ENCODE data around the gene RPS17. TPM values are rescaled to one million over a fixed set of nuclear protein-coding genes. Genes with fewer than 3 reads are reported as not detected.

RPS17 gene
- total RNA-seq, 3 donors from 2014 or later, result 2,990 to 3,578 (median 3,066) TPM

DNA sequence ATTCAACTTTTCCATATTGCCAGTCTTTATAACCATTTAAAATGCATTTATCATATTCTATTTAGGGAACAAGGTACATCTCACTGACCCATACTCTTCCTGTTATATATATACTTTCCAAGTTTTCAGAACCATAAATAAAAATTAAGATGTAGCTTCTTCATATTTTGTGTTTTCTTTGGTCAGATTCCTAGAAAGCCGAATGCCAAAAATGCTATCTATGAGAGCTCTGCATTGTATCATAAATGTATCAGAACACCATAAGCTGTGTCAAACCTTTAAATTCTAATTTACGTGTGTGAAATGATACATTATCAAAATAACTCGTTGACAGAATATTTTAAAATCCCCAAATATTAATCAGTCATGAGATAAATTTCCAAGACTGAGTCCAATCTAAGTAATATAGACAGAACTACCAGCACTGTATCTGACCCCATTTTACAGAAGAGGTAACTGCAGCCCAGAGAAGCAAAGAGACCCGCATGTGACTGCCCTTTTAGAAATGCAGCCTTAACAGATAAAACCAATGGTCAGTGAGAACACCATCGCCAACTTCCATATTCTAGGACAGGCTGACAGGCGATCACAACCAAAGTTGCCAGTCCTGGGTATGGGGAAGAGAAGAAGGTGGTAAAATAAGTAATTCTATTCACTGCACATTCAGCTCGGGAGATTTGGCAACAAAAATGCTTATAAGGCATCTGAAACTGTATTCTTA lies 16.2 kb upstream of the RPS17 start:
- H3K36me3 Mint-ChIP-seq (ENCODE audit: insufficient read depth), result no peaks in the 10 kb centered on the region
- peaks cover 5% of the 10 kb centered on the region for H3K27me3 Mint-ChIP-seq (ENCODE audit: low read depth)
- H3K4me3 Mint-ChIP-seq, result no peak overlapping the region
- no peaks in the 10 kb centered on the region for H3K4me1 Mint-ChIP-seq (ENCODE audit: low read depth)
- DNase-seq (no peak), ATAC-seq (no peak)
- no peaks in the 10 kb centered on the region for H3K9me3 Mint-ChIP-seq

DNA sequence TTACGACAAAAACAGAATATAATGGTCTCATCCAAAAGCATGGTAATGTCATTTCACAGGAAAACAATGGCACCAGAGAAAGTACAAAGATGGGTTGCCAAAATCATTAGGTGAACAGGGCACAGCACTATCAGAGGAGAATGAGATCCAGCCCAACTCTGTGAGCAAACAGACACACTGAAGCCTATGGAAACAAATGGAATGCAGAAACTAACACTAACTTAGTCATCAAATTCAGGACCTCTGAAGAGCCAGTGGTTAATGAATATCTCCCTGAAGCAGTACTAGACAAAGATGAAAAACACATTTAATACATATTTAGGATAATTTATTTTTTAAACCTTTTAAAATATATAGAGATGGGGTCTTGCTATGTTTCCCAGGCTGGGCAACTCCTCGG lies 14.6 kb upstream of the RPS17 start:
- ATAC-seq (no peak), DNase-seq (no peak)
- Mint-ChIP-seq H3K4me3 (no peak overlapping the region), H3K9me3 (no peaks in the 10 kb centered on the region), H3K27me3 (ENCODE audit: low read depth) (peaks cover 11% of the 10 kb centered on the region), H3K36me3 (ENCODE audit: insufficient read depth) (no peaks in the 10 kb centered on the region), H3K4me1 (ENCODE audit: low read depth) (no peaks in the 10 kb centered on the region)

DNA sequence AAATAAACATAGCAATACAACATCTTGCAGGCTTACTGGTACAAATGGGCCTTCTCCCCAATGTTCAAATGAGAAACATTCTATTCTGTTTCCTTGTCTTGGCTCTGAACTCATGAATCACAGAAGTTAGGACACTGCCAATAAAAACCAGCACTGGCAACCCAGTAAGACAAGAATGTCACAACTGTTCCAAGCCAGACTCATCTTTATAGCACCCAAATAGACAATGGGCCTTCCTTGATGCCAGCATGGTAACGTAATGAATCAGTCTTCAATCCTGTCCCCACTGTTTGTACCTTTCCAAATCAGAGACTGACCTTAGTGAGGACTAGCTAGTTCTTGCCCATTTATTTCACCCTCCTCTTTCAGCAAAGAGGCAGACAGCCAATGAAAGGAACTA lies 14.1 kb upstream of the RPS17 start:
- no peaks in the 10 kb centered on the region for H3K9me3 Mint-ChIP-seq
- H3K4me3 Mint-ChIP-seq, result no peak overlapping the region
- H3K27me3 Mint-ChIP-seq (ENCODE audit: low read depth), result peaks cover 11% of the 10 kb centered on the region
- no peaks in the 10 kb centered on the region for H3K36me3 Mint-ChIP-seq (ENCODE audit: insufficient read depth)
- no peaks in the 10 kb centered on the region for H3K4me1 Mint-ChIP-seq (ENCODE audit: low read depth)
- no peak for DNase-seq
- ATAC-seq, result no peak

DNA sequence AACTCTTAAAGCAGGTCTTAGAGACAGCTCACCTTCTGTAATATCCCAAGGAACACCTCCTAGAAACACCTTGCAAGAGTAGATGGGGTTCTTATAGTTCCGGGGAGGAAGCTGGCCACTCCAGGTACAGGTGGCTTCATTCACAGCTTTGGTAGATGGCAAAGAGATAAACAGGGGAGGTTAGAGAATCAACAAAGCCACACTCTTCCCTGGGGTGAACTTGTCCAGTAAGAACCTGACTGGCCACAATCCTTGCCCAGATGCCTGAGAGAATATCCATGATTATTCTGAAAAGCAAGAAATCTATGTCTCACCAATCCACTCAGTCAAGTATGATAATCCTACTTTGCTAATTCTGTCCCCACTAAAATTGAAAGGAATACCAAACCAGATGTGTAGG lies 13.6 kb upstream of the RPS17 start:
- DNase-seq (no peak), ATAC-seq (no peak)
- Mint-ChIP-seq H3K27me3 (ENCODE audit: low read depth) (peaks cover 11% of the 10 kb centered on the region), H3K9me3 (no peaks in the 10 kb centered on the region), H3K4me3 (no peak overlapping the region), H3K4me1 (ENCODE audit: low read depth) (no peaks in the 10 kb centered on the region), H3K36me3 (ENCODE audit: insufficient read depth) (no peaks in the 10 kb centered on the region)

DNA sequence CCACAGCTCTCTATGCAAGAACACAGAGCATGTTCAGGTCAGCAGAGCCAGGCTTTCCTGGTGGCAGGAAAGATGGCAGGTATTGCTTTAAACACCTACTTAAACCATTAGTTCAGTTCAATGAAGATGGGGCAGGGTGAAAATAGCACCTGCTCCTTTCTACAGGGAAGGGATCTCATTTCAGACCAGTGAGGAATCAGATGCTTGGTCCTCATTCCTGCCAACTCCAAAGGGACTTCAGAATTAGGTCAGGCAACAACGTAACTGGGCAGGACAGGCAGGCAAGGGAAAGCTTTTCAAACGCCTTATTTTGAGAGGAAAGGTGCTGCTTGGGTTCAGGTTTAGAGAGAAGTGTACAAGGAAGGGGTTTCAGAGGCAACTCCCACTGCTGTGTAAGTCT lies 12.6 kb upstream of the RPS17 start:
- no peaks in the 10 kb centered on the region for H3K9me3 Mint-ChIP-seq
- H3K4me3 Mint-ChIP-seq, result no peak overlapping the region
- no peaks in the 10 kb centered on the region for H3K4me1 Mint-ChIP-seq (ENCODE audit: low read depth)
- DNase-seq (no peak), ATAC-seq (no peak)
- H3K27me3 Mint-ChIP-seq (ENCODE audit: low read depth), result peaks cover 11% of the 10 kb centered on the region
- H3K36me3 Mint-ChIP-seq (ENCODE audit: insufficient read depth), result no peaks in the 10 kb centered on the region

DNA sequence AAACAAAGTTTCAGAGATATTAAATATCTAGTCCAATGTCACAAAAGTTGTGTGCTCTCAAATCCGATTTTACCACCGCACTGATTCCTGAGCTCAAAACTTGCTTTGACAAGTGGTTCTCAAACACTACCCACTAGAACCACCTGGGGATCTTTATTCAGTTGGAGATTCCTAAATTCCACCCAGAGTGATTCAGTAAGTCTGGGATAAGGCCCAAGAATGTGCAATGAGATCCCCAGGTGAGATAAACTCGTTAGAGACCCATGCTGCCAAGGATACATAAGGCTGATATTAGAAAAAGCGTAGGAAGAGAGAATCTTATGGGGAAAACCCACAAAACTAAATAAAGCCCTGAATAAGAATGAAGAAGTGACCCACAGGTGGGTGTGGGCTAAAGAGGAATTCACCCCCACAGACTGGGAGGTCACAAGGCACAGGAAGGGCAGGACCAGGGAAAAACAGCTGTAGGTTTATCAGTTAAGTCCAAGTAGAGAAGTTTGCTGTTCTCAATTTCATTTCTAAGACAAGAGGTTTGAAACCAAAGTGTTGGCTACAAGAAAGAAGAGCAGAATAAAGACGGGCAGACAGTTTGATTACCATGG lies 11.5 kb upstream of the RPS17 start:
- H3K27me3 Mint-ChIP-seq (ENCODE audit: low read depth), result peaks cover 8% of the 10 kb centered on the region
- ATAC-seq, result no peak

DNA sequence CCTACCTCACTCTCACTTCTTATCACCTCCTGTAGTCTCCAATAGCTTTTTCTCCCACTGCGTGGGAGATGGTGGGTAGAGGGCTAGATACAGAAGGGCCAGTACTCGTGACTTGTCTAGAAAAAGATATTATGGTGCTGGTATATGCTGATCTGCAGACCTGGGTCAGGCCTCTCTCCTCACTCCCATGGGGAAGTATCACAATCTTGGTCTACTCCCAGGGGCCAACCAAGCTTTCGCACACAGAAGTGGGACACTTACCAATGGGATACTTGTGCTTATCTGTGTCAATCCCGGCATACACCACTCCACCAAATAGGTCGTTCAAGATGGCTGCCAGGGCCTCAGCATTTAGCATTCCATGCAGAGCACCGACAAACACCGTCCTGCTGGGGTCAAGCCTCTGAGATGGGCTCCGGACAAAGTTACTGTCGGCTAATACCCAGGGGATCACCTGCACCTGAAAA lies 9.0 kb upstream of the RPS17 start:
- H3K4me3 Mint-ChIP-seq, result no peak overlapping the region
- H3K9me3 Mint-ChIP-seq, result no peaks in the 10 kb centered on the region
- ATAC-seq (no peak), DNase-seq (no peak)
- H3K36me3 Mint-ChIP-seq (ENCODE audit: insufficient read depth), result no peaks in the 10 kb centered on the region
- H3K4me1 Mint-ChIP-seq (ENCODE audit: low read depth), result no peaks in the 10 kb centered on the region
- H3K27me3 Mint-ChIP-seq (ENCODE audit: low read depth), result peaks cover 12% of the 10 kb centered on the region

More for the DNA sequence above, 11.5 kb upstream of the RPS17 start:
- Mint-ChIP-seq H3K4me3 (no peak overlapping the region), H3K4me1 (ENCODE audit: low read depth) (no peaks in the 10 kb centered on the region), H3K9me3 (no peaks in the 10 kb centered on the region), H3K36me3 (ENCODE audit: insufficient read depth) (no peaks in the 10 kb centered on the region)
- DNase-seq, result no peak

DNA sequence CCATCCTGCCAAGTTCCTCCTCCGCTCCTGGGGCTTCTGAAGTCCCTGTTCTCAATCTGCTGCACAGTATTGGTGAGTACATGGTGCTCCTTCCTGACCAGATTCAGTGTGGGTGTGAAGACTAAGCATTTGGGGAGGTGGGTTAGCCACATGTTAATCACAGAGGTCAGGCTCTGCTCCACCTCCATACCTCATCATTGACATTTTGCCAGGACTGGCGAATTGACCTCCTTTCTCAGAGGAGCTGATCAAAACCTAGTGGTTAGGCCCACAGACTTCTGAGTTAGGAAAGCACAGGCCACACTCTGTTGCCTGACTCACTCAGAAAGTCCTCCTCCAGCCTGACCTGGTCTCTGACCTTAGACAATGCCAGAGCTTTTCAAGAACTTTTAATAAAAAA lies 8.4 kb upstream of the RPS17 start:
- ATAC-seq (peak; percentile 30 to 55), DNase-seq (no peak)
- H3K27me3 Mint-ChIP-seq (ENCODE audit: low read depth), result peaks cover 12% of the 10 kb centered on the region
- no peaks in the 10 kb centered on the region for H3K36me3 Mint-ChIP-seq (ENCODE audit: insufficient read depth)
- H3K4me3 Mint-ChIP-seq, result no peak overlapping the region
- H3K9me3 Mint-ChIP-seq, result no peaks in the 10 kb centered on the region
- H3K4me1 Mint-ChIP-seq (ENCODE audit: low read depth), result no peaks in the 10 kb centered on the region

DNA sequence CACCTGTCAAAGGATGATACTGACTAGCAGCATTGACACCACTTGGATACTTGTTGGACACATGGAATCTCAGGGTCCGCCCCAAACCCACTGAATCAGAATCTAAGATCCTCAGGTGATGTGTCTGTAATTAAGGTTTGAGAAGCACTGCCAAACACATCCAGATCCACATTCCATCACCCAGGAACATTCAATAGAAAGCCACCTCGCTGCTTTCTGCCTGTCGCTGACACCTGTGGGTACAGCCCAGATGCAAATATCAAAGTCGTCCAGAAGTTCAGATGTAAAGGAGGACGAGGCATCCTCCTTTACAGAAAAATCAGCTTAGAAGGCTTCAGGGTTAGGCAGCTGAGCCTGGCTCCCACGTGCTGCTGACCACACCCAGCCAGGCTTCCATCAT lies 5.2 kb upstream of the RPS17 start:
- no peak overlapping the region for H3K4me3 Mint-ChIP-seq
- ATAC-seq, result no peak
- DNase-seq, result no peak

DNA sequence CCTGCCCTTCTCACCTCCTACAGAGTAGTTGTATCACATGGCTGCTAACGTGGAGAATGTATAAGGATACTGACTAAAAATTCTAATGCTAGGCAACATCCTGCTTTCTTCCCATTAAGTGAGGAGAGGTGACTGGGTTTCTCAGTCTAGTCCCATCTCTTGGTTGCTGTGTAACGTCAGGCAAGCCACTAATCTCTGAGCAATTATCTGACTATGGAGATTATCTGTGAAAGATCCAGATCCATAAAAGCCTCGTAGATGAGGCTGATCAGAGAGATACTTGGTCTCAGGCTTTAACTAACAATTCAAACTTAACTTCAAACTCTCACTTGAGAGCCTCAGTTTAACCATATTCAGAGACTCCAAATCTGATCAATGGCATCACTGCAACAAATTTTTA lies 4.7 kb upstream of the RPS17 start:
- Mint-ChIP-seq H3K36me3 (ENCODE audit: insufficient read depth) (no peaks in the 10 kb centered on the region), H3K4me3 (no peak overlapping the region), H3K9me3 (no peaks in the 10 kb centered on the region), H3K27me3 (ENCODE audit: low read depth) (peaks cover 6% of the 10 kb centered on the region), H3K4me1 (ENCODE audit: low read depth) (peaks cover 8% of the 10 kb centered on the region)
- ATAC-seq (no peak), DNase-seq (no peak)

More for the DNA sequence above, 5.2 kb upstream of the RPS17 start:
- H3K27me3 Mint-ChIP-seq (ENCODE audit: low read depth), result peaks cover 7% of the 10 kb centered on the region
- H3K36me3 Mint-ChIP-seq (ENCODE audit: insufficient read depth), result no peaks in the 10 kb centered on the region
- H3K4me1 Mint-ChIP-seq (ENCODE audit: low read depth), result peaks cover 8% of the 10 kb centered on the region
- H3K9me3 Mint-ChIP-seq, result no peaks in the 10 kb centered on the region

DNA sequence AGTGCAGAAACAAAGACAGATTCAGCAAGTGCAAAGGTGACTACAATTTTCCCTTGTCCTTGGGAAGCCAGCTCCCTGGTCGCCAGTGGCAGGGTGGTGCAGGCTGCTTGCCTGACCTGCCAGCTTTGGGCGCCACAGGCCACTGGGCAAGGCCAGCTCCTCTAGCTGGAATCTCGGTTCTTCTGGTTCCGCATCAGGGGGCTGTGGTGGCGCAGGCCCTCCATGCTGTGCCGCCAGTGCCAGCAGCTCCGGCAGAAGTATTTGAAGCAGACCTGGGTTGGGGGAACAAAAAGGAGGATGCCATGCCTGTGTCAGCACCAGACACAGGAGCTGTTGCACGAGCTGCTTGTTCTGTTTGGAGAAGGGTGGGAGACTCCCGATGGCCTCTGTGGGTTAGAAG lies 4.2 kb upstream of the RPS17 start:
- Mint-ChIP-seq H3K27me3 (ENCODE audit: low read depth) (peaks cover 6% of the 10 kb centered on the region), H3K36me3 (ENCODE audit: insufficient read depth) (peaks cover 6% of the 10 kb centered on the region)
- DNase-seq, result no peak

DNA sequence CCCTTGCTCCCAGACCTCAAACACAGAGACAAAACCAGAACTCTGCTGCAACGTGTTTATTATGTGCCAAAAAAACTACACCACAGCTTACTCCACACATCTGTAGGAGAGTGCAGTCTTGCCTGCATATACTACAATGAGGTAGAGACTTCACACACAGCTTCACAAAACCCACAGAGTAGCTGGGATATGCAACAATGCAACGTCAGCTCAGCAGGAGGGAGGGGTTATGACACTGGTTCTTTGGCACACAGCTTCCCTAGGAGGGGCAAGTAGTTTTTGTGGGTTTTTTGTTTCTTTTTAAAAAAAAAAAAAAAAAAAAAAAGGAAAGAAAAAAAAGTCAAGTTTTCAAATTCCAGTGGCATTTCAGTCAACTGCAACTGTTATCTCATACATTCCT lies 2.9 kb upstream of the RPS17 start:
- Mint-ChIP-seq H3K9me3 (no peaks in the 10 kb centered on the region), H3K36me3 (ENCODE audit: insufficient read depth) (peaks cover 15% of the 10 kb centered on the region), H3K27me3 (ENCODE audit: low read depth) (peaks cover 6% of the 10 kb centered on the region), H3K4me3 (no peak overlapping the region), H3K4me1 (ENCODE audit: low read depth) (peaks cover 13% of the 10 kb centered on the region)
- DNase-seq (no peak), ATAC-seq (no peak)

More for the DNA sequence above, 4.2 kb upstream of the RPS17 start:
- no peak for ATAC-seq
- Mint-ChIP-seq H3K4me1 (ENCODE audit: low read depth) (peaks cover 8% of the 10 kb centered on the region), H3K4me3 (no peak overlapping the region), H3K9me3 (no peaks in the 10 kb centered on the region)

DNA sequence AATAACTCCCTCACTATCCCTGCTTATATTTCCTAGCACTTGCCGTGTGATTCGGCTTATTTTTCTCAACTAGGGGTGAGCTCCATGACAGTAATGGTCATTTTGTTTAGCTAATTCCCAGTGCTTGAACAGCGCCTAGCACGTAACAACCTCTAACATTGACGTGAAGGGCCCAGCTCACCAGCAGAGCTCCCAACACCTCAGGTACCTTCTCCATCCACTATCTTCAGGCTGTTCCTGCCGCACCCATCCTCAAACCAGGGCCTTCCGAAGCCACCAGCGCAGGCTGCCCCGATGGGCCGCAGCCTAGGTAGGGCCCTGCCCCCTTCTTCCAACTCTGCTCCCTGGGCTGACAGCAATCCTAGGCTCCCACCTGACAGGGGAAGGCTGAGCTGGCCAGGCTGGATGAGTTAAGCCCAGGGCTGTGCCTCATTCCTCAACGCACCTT lies 751 bp upstream of the RPS17 start:
- no peak for ATAC-seq
- no peak for DNase-seq
- peaks cover 6% of the 10 kb centered on the region for H3K27me3 Mint-ChIP-seq (ENCODE audit: low read depth)
- peak overlapping the region; percentile 97 for H3K4me3 Mint-ChIP-seq
- peaks cover 35% of the 10 kb centered on the region for H3K36me3 Mint-ChIP-seq (ENCODE audit: insufficient read depth)
- peaks cover 32% of the 10 kb centered on the region for H3K4me1 Mint-ChIP-seq (ENCODE audit: low read depth)
- no peaks in the 10 kb centered on the region for H3K9me3 Mint-ChIP-seq

DNA sequence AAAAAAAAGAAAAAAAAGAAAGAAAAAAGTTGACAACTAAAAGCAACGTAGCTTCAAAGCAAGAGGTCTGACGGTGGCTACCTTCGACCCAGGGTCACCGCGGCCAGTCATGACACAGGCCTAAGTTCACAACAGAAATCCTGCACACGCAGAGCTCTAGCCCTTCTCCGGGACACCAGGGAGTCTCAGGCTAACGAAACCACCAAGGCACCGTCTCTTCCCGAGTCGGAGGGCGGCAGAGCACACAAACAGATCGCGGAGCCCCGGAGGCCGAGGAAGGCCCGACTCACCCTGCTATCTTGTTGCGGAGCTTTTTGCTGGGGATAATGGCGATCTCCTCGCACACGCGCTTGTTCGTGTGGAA lies 584 bp downstream of the RPS17 start:
- Mint-ChIP-seq H3K9me3 (no peaks in the 10 kb centered on the region), H3K27me3 (ENCODE audit: low read depth) (no peaks in the 10 kb centered on the region), H3K4me3 (peak overlapping the region; percentile 97), H3K4me1 (ENCODE audit: low read depth) (peaks cover 32% of the 10 kb centered on the region), H3K36me3 (ENCODE audit: insufficient read depth) (peaks cover 42% of the 10 kb centered on the region)
- ATAC-seq (no peak), DNase-seq (no peak)

DNA sequence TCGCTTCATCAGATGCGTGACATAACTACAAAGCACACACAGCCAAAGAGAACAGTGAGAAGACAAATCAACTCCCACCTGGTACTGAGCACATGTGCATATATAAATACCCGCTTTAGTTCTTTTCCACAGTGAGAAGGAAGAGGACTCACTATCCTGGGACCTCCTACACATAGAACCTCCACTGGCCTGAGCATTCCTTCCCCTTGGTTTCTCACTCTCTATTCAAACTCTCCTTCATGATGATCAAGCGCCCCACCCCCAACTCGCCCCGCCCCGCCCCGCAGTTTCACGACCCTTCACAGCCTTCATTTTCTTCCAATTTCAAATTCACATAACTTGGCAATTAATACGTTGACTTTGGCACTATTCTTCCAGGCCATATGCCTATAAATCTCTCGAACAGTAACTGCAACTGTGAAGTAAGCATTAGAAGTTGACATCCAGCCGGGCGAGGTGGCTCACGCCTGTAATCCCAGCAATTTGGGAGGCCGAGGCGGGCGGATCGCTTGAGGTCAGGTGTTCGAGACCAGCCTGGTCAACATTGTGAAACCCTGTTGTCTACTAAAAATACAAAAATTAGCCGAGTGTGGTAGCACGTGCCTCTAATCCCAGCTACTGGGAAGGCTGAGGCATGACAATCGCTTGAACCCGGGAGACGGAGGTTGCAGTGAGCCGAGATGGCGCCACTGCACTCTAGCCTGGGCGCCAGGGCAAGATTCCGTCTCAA lies 1.1 kb downstream of the RPS17 start:
- no peak for DNase-seq
- H3K36me3 Mint-ChIP-seq (ENCODE audit: insufficient read depth), result peaks cover 47% of the 10 kb centered on the region
- H3K4me3 Mint-ChIP-seq, result peak overlapping the region; percentile 97
- no peaks in the 10 kb centered on the region for H3K9me3 Mint-ChIP-seq
- no peak for ATAC-seq
- H3K27me3 Mint-ChIP-seq (ENCODE audit: low read depth), result no peaks in the 10 kb centered on the region
- H3K4me1 Mint-ChIP-seq (ENCODE audit: low read depth), result peaks cover 32% of the 10 kb centered on the region
